ENCODE results near the gene CRISPLD2.

GRCh38 chr16:84810518-84811273 is 9.1 kb upstream of the CRISPLD2 start:
- TF ChIP-seq CTCF (IDR thresholded peaks at IDR 0.05; ENCODE audit: low read length) = no peak
- TF ChIP-seq EZH2 (optimal IDR thresholded peaks at IDR 0.05; ENCODE audit: low read depth, low read length) = no peak
- TF ChIP-seq EZH2phosphoT487 (IDR thresholded peaks at IDR 0.05; ENCODE audit: low read length) = no peak
